Ascending aorta (tissue), 2 donors: ENCODE measurements around the gene ZBTB1. TPM values are rescaled to one million over a fixed set of nuclear protein-coding genes. Genes with fewer than 3 reads are reported as not detected.
A peak's percentile ranks its signal among the peaks of the same experiment; 100 is the strongest.

ENCODE experiments used
- DNase-seq, 2 donors: peaks; one replicate each; pipeline ENCODE4 v3.0.0-alpha.2; 2019; ENCODE audit warnings: low spot score in 2 of 2
- H3K27ac ChIP-seq, 2 donors: fragments of 200-600 bp; sonication (generic); one replicate each; pipeline ENCODE4 v1.5.1; 2016 to 2017; ENCODE audit warnings: mild to moderate bottlenecking in 1 of 2
- H3K27me3 ChIP-seq: fragments of 200-600 bp; sonication (generic); one replicate; pipeline ENCODE4 v1.5.1; 2017
- H3K36me3 ChIP-seq, 2 donors: fragments of 200-600 bp; sonication (generic); one replicate each; pipeline ENCODE4 v1.5.1; 2016
- H3K4me1 ChIP-seq, 2 donors: fragments of 200-600 bp; sonication (generic); one replicate each; pipeline ENCODE4 v1.5.1; 2016 to 2017; ENCODE audit warnings: mild to moderate bottlenecking in 1 of 2
- H3K4me3 ChIP-seq, 2 donors: fragments of 200-600 bp; sonication (generic); one replicate each; pipeline ENCODE4 v1.5.1; 2016 to 2017; ENCODE audit warnings: mild to moderate bottlenecking in 1 of 2
- H3K9me3 ChIP-seq, 2 donors: fragments of 200-600 bp; sonication (generic); one replicate each; pipeline ENCODE4 v1.5.1; 2016
- CTCF ChIP-seq, 3 experiments: fragments of 200-600 bp in 2 of 3; fragments of 450-650 bp in 1 of 3; sonication (generic) in 2 of 3; IDR thresholded peaks; one replicate each; pipeline ENCODE4 v1.5.1; 2016 to 2019; ENCODE audit warnings: antibody characterized with exemption in 3 of 3, mild to moderate bottlenecking in 1 of 3, moderate library complexity in 1 of 3
- intact Hi-C: fragments of 100-400 bp; cut with DNase I; formaldehyde crosslinking; loops from one replicate; pipeline ENCODE4 v1.15.1; 2023
- total RNA-seq: library from RNA; depleted of rRNA; stranded (reverse); fragments of >200 nt; gene quantifications from one replicate; pipeline ENCODE4 v1.1.0, GENCODE V29; 2016

The ZBTB1 gene
- total RNA-seq, 1 donor from 2014 or later = 57.0 TPM

GRCh38 chr14:64478634-64479250 lies 25.8 kb upstream of the ZBTB1 start:
- H3K27ac ChIP-seq = peak overlapping the region in 1 of 2 donors; percentile 18
- TF ChIP-seq CTCF (IDR thresholded peaks at IDR 0.05) = peak in 2 of 3 experiments; percentile 48 to 63
- H3K4me1 ChIP-seq = no peaks in the 10 kb centered on the region
- H3K27me3 ChIP-seq = no peaks in the 10 kb centered on the region
- peaks cover 0 to 5% of the 10 kb centered on the region in 2 donors for H3K36me3 ChIP-seq
- no peak overlapping the region for H3K4me3 ChIP-seq
- H3K9me3 ChIP-seq = no peaks in the 10 kb centered on the region
- DNase-seq = no peak
- intact Hi-C loops = loop anchor here (1.0 kb wide), 2 partner anchors 48 to 134 kb away; no protein-coding TSS in a partner anchor

GRCh38 chr14:64488590-64489099 lies 15.9 kb upstream of the ZBTB1 start:
- no peaks in the 10 kb centered on the region for H3K27me3 ChIP-seq
- H3K9me3 ChIP-seq = no peaks in the 10 kb centered on the region
- TF ChIP-seq CTCF (IDR thresholded peaks at IDR 0.05) = no peak
- intact Hi-C loops = no loop called here
- no peak overlapping the region for H3K27ac ChIP-seq
- peaks cover 29 to 51% of the 10 kb centered on the region in 2 donors for H3K36me3 ChIP-seq
- H3K4me1 ChIP-seq = no peaks in the 10 kb centered on the region
- no peak for DNase-seq
- H3K4me3 ChIP-seq = no peak overlapping the region

DNA sequence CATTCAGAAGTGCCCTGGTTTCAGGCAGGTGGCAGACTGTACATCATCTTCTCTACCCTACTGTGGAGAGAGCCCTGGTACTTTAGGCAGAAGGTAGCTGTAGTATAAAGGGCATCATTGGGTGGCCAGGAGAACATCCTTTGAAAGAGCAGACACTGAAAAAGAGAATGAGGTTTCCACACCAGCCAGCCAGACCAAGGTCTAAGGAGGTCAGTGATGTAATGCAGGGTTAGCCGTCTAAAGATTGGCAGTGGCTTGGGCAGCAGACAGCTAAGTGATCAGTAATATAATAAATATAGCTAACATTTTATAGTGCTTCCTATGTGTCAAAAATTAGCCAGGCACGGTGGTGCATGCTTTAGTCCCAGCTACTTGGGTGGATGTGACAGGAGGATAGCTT lies 12.9 kb upstream of the ZBTB1 start:
- peaks cover 23 to 43% of the 10 kb centered on the region in 2 donors for H3K36me3 ChIP-seq
- no peak for TF ChIP-seq CTCF (IDR thresholded peaks at IDR 0.05)
- no peak for DNase-seq
- intact Hi-C loops = no loop called here
- H3K27me3 ChIP-seq = no peaks in the 10 kb centered on the region
- H3K9me3 ChIP-seq = no peaks in the 10 kb centered on the region
- H3K27ac ChIP-seq = no peak overlapping the region
- no peaks in the 10 kb centered on the region for H3K4me1 ChIP-seq
- H3K4me3 ChIP-seq = no peak overlapping the region

DNA sequence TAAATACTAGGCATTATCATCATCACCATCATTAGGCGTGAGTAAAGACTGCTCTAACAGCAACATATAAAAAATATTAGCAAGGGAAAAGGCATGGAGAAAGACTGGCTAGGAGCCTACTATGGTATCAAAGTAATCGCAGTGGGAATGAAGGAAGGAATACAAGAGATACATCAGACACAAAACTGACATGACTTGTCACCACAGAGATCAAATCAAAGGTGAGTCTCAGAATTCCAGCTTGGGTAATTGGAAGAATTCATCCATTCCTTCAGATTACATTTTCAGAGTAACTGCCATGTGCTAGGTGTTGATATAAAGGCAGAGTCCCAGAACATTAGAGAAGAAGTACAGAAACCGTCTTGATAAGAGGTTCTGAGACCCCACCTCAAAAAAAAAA lies 11.1 kb upstream of the ZBTB1 start:
- Histone ChIP-seq H3K27ac (no peak overlapping the region), H3K36me3 (peaks cover 16 to 32% of the 10 kb centered on the region in 2 donors), H3K4me1 (peaks cover 0 to 2% of the 10 kb centered on the region in 2 donors), H3K27me3 (no peaks in the 10 kb centered on the region), H3K4me3 (no peak overlapping the region), H3K9me3 (no peaks in the 10 kb centered on the region)
- intact Hi-C loops = no loop called here
- no peak for TF ChIP-seq CTCF (IDR thresholded peaks at IDR 0.05)
- DNase-seq = no peak

- no peaks in the 10 kb centered on the region for H3K9me3 ChIP-seq
- no peaks in the 10 kb centered on the region for H3K27me3 ChIP-seq
- intact Hi-C loops = no loop called here
- no peak for TF ChIP-seq CTCF (IDR thresholded peaks at IDR 0.05)
- H3K4me3 ChIP-seq = no peak overlapping the region
- no peak overlapping the region for H3K27ac ChIP-seq
- no peak for DNase-seq
- peaks cover 0 to 3% of the 10 kb centered on the region in 2 donors for H3K4me1 ChIP-seq
- H3K36me3 ChIP-seq = peaks cover 5 to 15% of the 10 kb centered on the region in 2 donors
Observed at GRCh38 chr14:64495252-64495651, 9.3 kb upstream of the ZBTB1 start.
